Measurements from ENCODE around the gene DCPS.
"Not testable (repeated sequence)": the region's sequence is repeated elsewhere in the genome, so short reads cannot be mapped to it uniquely, and the experiment has no call there.

DNA sequence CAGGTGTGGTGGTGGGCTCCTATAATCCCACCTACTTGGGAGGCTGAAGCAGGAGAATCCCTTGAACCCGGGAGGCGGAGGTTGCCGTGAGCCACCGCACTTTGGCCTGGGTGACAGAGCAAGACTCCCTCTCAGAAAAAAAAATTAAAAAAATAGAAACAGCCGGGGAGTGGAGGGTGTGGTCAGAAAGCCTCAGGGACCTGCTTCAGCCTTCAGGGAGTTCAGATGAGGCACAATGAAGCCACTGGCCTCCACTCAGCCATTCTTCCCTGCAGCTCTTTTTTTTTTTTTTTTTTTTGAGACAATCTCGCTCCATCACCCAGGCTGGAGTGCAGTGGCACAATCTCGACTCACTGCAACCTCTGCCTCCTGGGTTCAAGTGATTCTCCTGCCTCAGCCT lies 43.1 kb downstream of the DCPS start:
- TF ChIP-seq, protein P1, sequence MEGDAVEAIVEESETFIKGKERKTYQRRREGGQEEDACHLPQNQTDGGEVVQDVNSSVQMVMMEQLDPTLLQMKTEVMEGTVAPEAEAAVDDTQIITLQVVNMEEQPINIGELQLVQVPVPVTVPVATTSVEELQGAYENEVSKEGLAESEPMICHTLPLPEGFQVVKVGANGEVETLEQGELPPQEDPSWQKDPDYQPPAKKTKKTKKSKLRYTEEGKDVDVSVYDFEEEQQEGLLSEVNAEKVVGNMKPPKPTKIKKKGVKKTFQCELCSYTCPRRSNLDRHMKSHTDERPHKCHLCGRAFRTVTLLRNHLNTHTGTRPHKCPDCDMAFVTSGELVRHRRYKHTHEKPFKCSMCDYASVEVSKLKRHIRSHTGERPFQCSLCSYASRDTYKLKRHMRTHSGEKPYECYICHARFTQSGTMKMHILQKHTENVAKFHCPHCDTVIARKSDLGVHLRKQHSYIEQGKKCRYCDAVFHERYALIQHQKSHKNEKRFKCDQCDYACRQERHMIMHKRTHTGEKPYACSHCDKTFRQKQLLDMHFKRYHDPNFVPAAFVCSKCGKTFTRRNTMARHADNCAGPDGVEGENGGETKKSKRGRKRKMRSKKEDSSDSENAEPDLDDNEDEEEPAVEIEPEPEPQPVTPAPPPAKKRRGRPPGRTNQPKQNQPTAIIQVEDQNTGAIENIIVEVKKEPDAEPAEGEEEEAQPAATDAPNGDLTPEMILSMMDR (IDR thresholded peaks at IDR 0.05): not testable (repeated sequence)
- not testable (repeated sequence) for TF ChIP-seq POLR2A (IDR thresholded peaks at IDR 0.05); POLR2AphosphoS5 (IDR thresholded peaks at IDR 0.05; ENCODE audit: insufficient read depth in 1 of 2, low read depth in 1 of 2)
